Measurements from ENCODE around the gene SMAD3. TPM values are rescaled to one million over a fixed set of nuclear protein-coding genes. Genes with fewer than 3 reads are reported as not detected.

SMAD3 gene
- total and polyA plus RNA-seq, 2 of the 4 experiments (the other 2 are of a cell fraction) = 71.0 to 177 TPM

GRCh38 chr15:67035886-67036285, 29.5 kb upstream of the SMAD3 start:
- DNase-seq = peak; percentile 51
- ChIA-PET CTCF (no interaction called here), POLR2A (ENCODE audit: unreplicated experiment) (no interaction called here)
- Histone ChIP-seq H3K14ac (replicated peaks; ENCODE audit: low read depth, low read length) (no peak overlapping the region), H4K5ac (ENCODE audit: low read depth, low read length) (no peak overlapping the region), H2AK9ac (replicated peaks; ENCODE audit: low read depth, low read length, poor library complexity) (no peak overlapping the region), H3K4ac (ENCODE audit: low read depth, low read length) (0 out of 2 replicates have a peak overlapping the region, but pooled peaks have one; percentile 40), H3K27me3 (ENCODE audit: control insufficient read depth, insufficient read depth, low read length) (peaks cover 4% of the 10 kb centered on the region; the same call in 1 of the 2 replicates), H3K4me1 (ENCODE audit: control insufficient read depth, insufficient read depth, low read length) (peaks cover 8% of the 10 kb centered on the region), H3K9me3 (ENCODE audit: control insufficient read depth, insufficient read depth, low read length) (no peaks in the 10 kb centered on the region), H3K27ac (ENCODE audit: insufficient read depth, low read length) (no peak overlapping the region), H3K4me2 (ENCODE audit: low read depth, low read length) (no peak overlapping the region), H4K91ac (ENCODE audit: insufficient read depth, low read depth, low read length) (no peak overlapping the region), H2BK15ac (ENCODE audit: low read depth, low read length) (no peak overlapping the region), H4K8ac (ENCODE audit: low read depth in 2 of 2, low read length in 2 of 2) (no peak overlapping the region; a peak in 1 of 4 replicates), H4K20me1 (ENCODE audit: insufficient read depth, low read length) (no peaks in the 10 kb centered on the region), H2BK120ac (ENCODE audit: low read depth, low read length) (0 out of 2 replicates have a peak overlapping the region, but pooled peaks have one; percentile 4), H3K4me3 (ENCODE audit: insufficient read depth, low read depth, low read length) (no peak overlapping the region), H2BK20ac (ENCODE audit: low read depth, low read length) (0 out of 2 replicates have a peak overlapping the region, but pooled peaks have one; percentile 4), H3K9me1 (ENCODE audit: insufficient read depth, low read length) (no peaks in the 10 kb centered on the region), H2BK5ac (ENCODE audit: low read depth, low read length, poor library complexity, severe bottlenecking) (no peak overlapping the region), H3K79me1 (ENCODE audit: low read depth in 1 of 2, low read length in 2 of 2) (no peaks in the 10 kb centered on the region), H3K56ac (ENCODE audit: extremely low read depth, insufficient read depth, low read length) (no peak overlapping the region), H3K9ac (ENCODE audit: low read depth, low read length) (no peak overlapping the region), H3K23ac (ENCODE audit: low read depth, low read length) (no peak overlapping the region), H3K36me3 (ENCODE audit: control insufficient read depth, insufficient read depth, low read length) (no peaks in the 10 kb centered on the region), H2AK5ac (ENCODE audit: low read depth, low read length) (peak overlapping the region; percentile 68; the same call in 1 of the 2 replicates), H2AFZ (replicated peaks; ENCODE audit: low read length, poor library complexity) (peak overlapping the region; percentile 33), H3K18ac (ENCODE audit: low read depth, low read length) (no peak overlapping the region)
- in situ Hi-C loops (cut with MboI; ENCODE audit: low sequenced_read_pairs) = no loop called here
- TF ChIP-seq RAD21 (IDR thresholded peaks at IDR 0.05; ENCODE audit: low read length) = no peak
- TF ChIP-seq CTCF (conservative IDR thresholded peaks at IDR 0.05; ENCODE audit: low read depth, low read length) = no peak
- no peak for TF ChIP-seq USF2 (IDR thresholded peaks at IDR 0.05; ENCODE audit: low read depth, low read length)
- TF ChIP-seq MAFK (IDR thresholded peaks at IDR 0.05; ENCODE audit: low read depth, low read length) = no peak
- no peak for TF ChIP-seq ELK1 (IDR thresholded peaks at IDR 0.05; ENCODE audit: borderline replicate concordance, low read depth, low read length)
- TF ChIP-seq SMC3 (IDR thresholded peaks at IDR 0.05; ENCODE audit: low read depth, low read length) = no peak
- TF ChIP-seq BHLHE40 (IDR thresholded peaks at IDR 0.05; ENCODE audit: low read depth, low read length) = no peak
- no peak for TF ChIP-seq NFE2L2 (IDR thresholded peaks at IDR 0.05; ENCODE audit: low read depth, low read length)
- no peak for TF ChIP-seq CHD1 (IDR thresholded peaks at IDR 0.05; ENCODE audit: low read depth, low read length)
- TF ChIP-seq MAZ (IDR thresholded peaks at IDR 0.05; ENCODE audit: borderline replicate concordance, low read depth, low read length) = no peak
- no TSS peak for BruUV-seq (replicated peaks)
- no CpG with 5 or more reads among the region's 5 CpGs for WGBS, 2 experiments (ENCODE audit: extremely low coverage in 2 of 2, insufficient read length in 1 of 2)
- intact Hi-C loops (cut with micrococcal nuclease) = no loop called here
- dilution Hi-C loops (cut with HindIII; ENCODE audit: low sequenced_read_pairs, unreplicated experiment) = no loop called here
- no peak for ATAC-seq (ENCODE audit: low read depth)
